Tibial nerve (tissue), 3 donors: ENCODE data around the gene ELMO1.

Experiments used
- POLR2A ChIP-seq, 2 donors: fragments of 450-650 bp; IDR thresholded peaks; one replicate each; pipeline ENCODE4 v1.6.1; 2017; ENCODE audit warnings: antibody characterized with exemption in 2 of 2, mild to moderate bottlenecking in 2 of 2, moderate library complexity in 2 of 2
- TF ChIP-seq, protein P1 (sequence below), 5 experiments: fragments of 200-600 bp in 3 of 5; fragments of 450-650 bp in 2 of 5; sonication (generic) in 3 of 5; IDR thresholded peaks; one replicate each; pipeline ENCODE4 v1.5.1; 2016 to 2019; ENCODE audit warnings: antibody characterized with exemption in 5 of 5, mild to moderate bottlenecking in 3 of 5, moderate library complexity in 2 of 5

DNA sequence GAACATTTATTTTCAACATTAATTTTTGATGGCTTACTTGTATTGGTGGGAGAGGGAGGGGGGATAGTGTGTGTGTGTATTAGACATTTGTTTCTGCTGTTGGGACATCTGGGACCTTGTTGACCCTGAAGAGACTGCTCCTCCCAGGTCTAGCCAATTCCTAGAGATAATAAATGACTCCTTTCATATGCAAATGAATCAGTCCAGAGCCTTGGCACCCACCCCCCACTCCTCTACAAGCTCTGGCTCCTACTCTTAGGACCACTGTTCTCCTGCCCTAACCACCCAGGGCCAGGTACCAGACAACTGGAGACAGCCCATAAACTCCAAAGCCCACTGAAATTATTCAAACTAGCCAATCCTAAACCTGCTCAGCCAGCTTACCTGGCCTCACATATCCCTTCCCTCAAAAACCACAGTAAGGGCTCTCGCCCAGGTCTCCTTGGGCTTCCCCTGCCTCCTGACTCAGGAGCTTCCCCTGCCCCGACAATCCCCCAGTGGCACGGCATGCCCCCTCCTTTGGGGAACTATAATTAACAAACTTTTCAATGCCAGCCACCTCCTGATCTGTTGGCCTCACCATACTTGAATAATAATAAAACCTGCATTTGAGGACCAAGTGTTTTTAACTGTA lies 233.3 kb downstream of the ELMO1 start:
- TF ChIP-seq, protein P1, sequence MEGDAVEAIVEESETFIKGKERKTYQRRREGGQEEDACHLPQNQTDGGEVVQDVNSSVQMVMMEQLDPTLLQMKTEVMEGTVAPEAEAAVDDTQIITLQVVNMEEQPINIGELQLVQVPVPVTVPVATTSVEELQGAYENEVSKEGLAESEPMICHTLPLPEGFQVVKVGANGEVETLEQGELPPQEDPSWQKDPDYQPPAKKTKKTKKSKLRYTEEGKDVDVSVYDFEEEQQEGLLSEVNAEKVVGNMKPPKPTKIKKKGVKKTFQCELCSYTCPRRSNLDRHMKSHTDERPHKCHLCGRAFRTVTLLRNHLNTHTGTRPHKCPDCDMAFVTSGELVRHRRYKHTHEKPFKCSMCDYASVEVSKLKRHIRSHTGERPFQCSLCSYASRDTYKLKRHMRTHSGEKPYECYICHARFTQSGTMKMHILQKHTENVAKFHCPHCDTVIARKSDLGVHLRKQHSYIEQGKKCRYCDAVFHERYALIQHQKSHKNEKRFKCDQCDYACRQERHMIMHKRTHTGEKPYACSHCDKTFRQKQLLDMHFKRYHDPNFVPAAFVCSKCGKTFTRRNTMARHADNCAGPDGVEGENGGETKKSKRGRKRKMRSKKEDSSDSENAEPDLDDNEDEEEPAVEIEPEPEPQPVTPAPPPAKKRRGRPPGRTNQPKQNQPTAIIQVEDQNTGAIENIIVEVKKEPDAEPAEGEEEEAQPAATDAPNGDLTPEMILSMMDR (IDR thresholded peaks at IDR 0.05) = no peak
- TF ChIP-seq POLR2A (IDR thresholded peaks at IDR 0.05) = no peak
